Neural progenitor cell (in vitro differentiated cells): ENCODE measurements around the gene TSBP1.

Experiments used
- EZH2 ChIP-seq: fragments of 200-600 bp; sonication (generic); IDR thresholded peaks from 2 replicates; pipeline ENCODE4 v1.6.1; 2017; ENCODE audit warnings: antibody characterized with exemption, mild to moderate bottlenecking, moderate library complexity
- EZH2phosphoT487 ChIP-seq: fragments of 200-600 bp; sonication (generic); IDR thresholded peaks from 2 replicates; pipeline ENCODE4 v1.6.1; 2017; ENCODE audit warnings: antibody characterized with exemption
- TF ChIP-seq, protein P1 (sequence below): fragments of 200-600 bp; sonication (generic); IDR thresholded peaks from 2 replicates; pipeline ENCODE4 v1.5.1; 2017; ENCODE audit warnings: antibody characterized with exemption, mild to moderate bottlenecking

DNA sequence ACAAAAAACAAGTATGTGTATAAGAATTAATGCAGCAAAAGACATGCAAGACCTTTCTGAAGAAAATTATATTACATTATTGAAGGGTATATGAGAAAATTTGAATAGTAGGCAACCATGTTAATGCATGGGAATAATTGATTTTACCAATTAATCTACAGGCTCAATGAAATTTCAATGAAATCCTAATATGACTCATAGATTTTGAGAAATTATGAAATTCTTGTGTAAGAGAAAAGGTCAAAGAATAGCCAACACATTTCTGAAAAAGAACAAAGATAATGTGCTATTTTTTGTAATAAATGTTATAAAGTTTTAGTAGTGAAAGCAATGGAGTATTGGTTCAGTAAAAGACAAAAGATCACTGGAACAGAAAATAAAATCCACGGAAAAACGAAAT lies 18.4 kb downstream of the TSBP1 start:
- TF ChIP-seq, protein P1, sequence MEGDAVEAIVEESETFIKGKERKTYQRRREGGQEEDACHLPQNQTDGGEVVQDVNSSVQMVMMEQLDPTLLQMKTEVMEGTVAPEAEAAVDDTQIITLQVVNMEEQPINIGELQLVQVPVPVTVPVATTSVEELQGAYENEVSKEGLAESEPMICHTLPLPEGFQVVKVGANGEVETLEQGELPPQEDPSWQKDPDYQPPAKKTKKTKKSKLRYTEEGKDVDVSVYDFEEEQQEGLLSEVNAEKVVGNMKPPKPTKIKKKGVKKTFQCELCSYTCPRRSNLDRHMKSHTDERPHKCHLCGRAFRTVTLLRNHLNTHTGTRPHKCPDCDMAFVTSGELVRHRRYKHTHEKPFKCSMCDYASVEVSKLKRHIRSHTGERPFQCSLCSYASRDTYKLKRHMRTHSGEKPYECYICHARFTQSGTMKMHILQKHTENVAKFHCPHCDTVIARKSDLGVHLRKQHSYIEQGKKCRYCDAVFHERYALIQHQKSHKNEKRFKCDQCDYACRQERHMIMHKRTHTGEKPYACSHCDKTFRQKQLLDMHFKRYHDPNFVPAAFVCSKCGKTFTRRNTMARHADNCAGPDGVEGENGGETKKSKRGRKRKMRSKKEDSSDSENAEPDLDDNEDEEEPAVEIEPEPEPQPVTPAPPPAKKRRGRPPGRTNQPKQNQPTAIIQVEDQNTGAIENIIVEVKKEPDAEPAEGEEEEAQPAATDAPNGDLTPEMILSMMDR, result no peak
- TF ChIP-seq EZH2 (no peak), EZH2phosphoT487 (no peak)
